K562 (cell line): Measurements from ENCODE around the gene MEX3A. TPM values are rescaled to one million over a fixed set of nuclear protein-coding genes. Genes with fewer than 3 reads are reported as not detected.

Experiments used
- CREB5 ChIP-seq: fragments of 250-450 bp; sonication (Bioruptor Pico); IDR thresholded peaks from 2 replicates; pipeline ENCODE4 v1.5.0; 2020; ENCODE audit warnings: mild to moderate bottlenecking
- FUS ChIP-seq: fragments of 200-400 bp; formaldehyde crosslinking; optimal IDR thresholded peaks from 2 replicates; pipeline ENCODE3; 2017; ENCODE audit warnings: low read depth, low read length
- HIVEP1 ChIP-seq: fragments of 250-450 bp; sonication (Bioruptor Pico); IDR thresholded peaks from 2 replicates; pipeline ENCODE4 v1.4.0; 2020; ENCODE audit warnings: mild to moderate bottlenecking
- MAFG ChIP-seq: fragments of 450-650 bp; conservative IDR thresholded peaks from 2 replicates; pipeline ENCODE4 v1.6.1; 2016; ENCODE audit warnings: missing genetic modification characterization, missing compliant biosample characterization
- MTA3 ChIP-seq: fragments of 450-650 bp; formaldehyde crosslinking; IDR thresholded peaks from 2 replicates; pipeline ENCODE4 v1.6.1; 2017; ENCODE audit warnings: mild to moderate bottlenecking, borderline replicate concordance
- NR2F6 ChIP-seq: fragments of 450-650 bp; formaldehyde crosslinking; IDR thresholded peaks from 2 replicates; pipeline ENCODE4 v1.4.0; 2020; ENCODE audit warnings: mild to moderate bottlenecking
- POLR2H ChIP-seq: IDR thresholded peaks from 2 replicates; pipeline ENCODE4 v1.6.1; 2016; ENCODE audit warnings: missing genetic modification characterization, low read depth, mild to moderate bottlenecking, control low read depth, missing compliant biosample characterization, moderate library complexity
- RBM14 ChIP-seq: fragments of 200-400 bp; formaldehyde crosslinking; IDR thresholded peaks from 2 replicates; pipeline ENCODE4 v1.6.1; 2018; ENCODE audit warnings: low read depth, mild to moderate bottlenecking, low read length, moderate library complexity, borderline replicate concordance; ENCODE audit not compliant: insufficient read depth
- SREBF1 ChIP-seq: fragments of 150-350 bp; IDR thresholded peaks from 2 replicates; pipeline ENCODE4 v1.6.1; 2014; ENCODE audit warnings: antibody characterized with exemption, low read depth, low read length, borderline replicate concordance
- SRSF1 ChIP-seq: fragments of 200-400 bp; formaldehyde crosslinking; IDR thresholded peaks from 2 replicates; pipeline ENCODE4 v1.6.1; 2017; ENCODE audit warnings: mild to moderate bottlenecking, low read depth, low read length, moderate library complexity
- STAG1 ChIP-seq: sonication (generic); formaldehyde crosslinking; IDR thresholded peaks from 2 replicates; pipeline ENCODE4 v1.5.0; 2020; ENCODE audit warnings: missing genetic modification reagents, borderline replicate concordance
- ZFP36 ChIP-seq: fragments of 150-350 bp; IDR thresholded peaks from 2 replicates; pipeline ENCODE4 v1.6.1; 2018; ENCODE audit warnings: low read length, low read depth; ENCODE audit not compliant: partially characterized antibody
- ZNF507 ChIP-seq: conservative IDR thresholded peaks from 2 replicates; pipeline ENCODE4 v1.6.1; 2017; ENCODE audit warnings: missing genetic modification characterization, missing compliant biosample characterization
- polyA plus RNA-seq, 8 experiments: library from polyadenylated mRNA; depleted of rRNA in 4 of 8; stranded (reverse) in 5 of 8; unstranded in 3 of 8; fragments of >200 nt; fragmentation: Nextera tagmentation in 2 of 8; fragmentation: Illumina TruSeq in 1 of 8; extraction: Ambion mirVana in 2 of 8; extraction: Trizol in 1 of 8; gene quantifications; 2 replicates each; pipeline versions ENCODE4 v1.2.1 to v1.2.3, GENCODE V29; 2011 to 2014; ENCODE audit warnings: inconsistent platforms in 1 of 8, missing spikeins in 1 of 8
- total RNA-seq, 7 experiments: library from RNA; depleted of rRNA in 6 of 7; stranded (reverse); fragments of >200 nt in 6 of 7; fragmentation: Illumina TruSeq in 2 of 7; extraction: Trizol in 2 of 7; gene quantifications; 2 replicates each; pipeline versions ENCODE4 v1.2.1 to v1.2.3, GENCODE V29; 2011 to 2021; ENCODE audit warnings: low replicate concordance in 1 of 7

Gene MEX3A
- total and polyA plus RNA-seq, 9 of the 15 experiments (the other 6 are each of a cell fraction or from before 2014, with no cell fraction given): 0.36 to 13.7 (median 5.2) TPM

- TF ChIP-seq CREB5 (CRISPR knock-in tag): no peak
- TF ChIP-seq HIVEP1 (CRISPR knock-in tag): no peak
- no peak for TF ChIP-seq SRSF1
- TF ChIP-seq NR2F6 (CRISPR knock-in tag): no peak
- TF ChIP-seq STAG1 (CRISPR knock-in tag): no peak
- TF ChIP-seq MAFG (tag): no peak
- no peak for TF ChIP-seq FUS
- TF ChIP-seq ZFP36: no peak
- no peak for TF ChIP-seq MTA3
- TF ChIP-seq POLR2H (tag): no peak
- TF ChIP-seq ZNF507 (tag): no peak
- TF ChIP-seq RBM14: no peak
- TF ChIP-seq SREBF1: no peak
Measured at GRCh38 chr1:156050376-156050775, 31.9 kb downstream of the MEX3A start (continued).
